HUES64 (cell line): Measurements from ENCODE around the gene BCL2.

Experiments used
- H3K27ac ChIP-seq: 2 replicates; pipeline ENCODE4 v1.7.0; 2013; ENCODE audit warnings: low read depth, low read length, inconsistent platforms
- H3K27me3 ChIP-seq: 2 replicates; pipeline ENCODE4 v1.6.1; 2013; ENCODE audit warnings: mild to moderate bottlenecking, low read length; ENCODE audit not compliant: insufficient read depth
- H3K36me3 ChIP-seq: 2 replicates; pipeline ENCODE4 v1.6.1; 2013; ENCODE audit warnings: mild to moderate bottlenecking, low read length; ENCODE audit not compliant: insufficient read depth
- H3K4me1 ChIP-seq: 2 replicates; pipeline ENCODE4 v1.6.1; 2013; ENCODE audit warnings: mild to moderate bottlenecking, low read length, moderate library complexity; ENCODE audit not compliant: insufficient read depth
- H3K4me3 ChIP-seq: 2 replicates; pipeline ENCODE4 v1.5.1; 2013; ENCODE audit warnings: mild to moderate bottlenecking, low read length, moderate library complexity
- H3K9ac ChIP-seq: 2 replicates; pipeline ENCODE4 v1.6.1; 2013; ENCODE audit warnings: mild to moderate bottlenecking, low read depth, low read length
- H3K9me3 ChIP-seq: 2 replicates; pipeline ENCODE4 v1.6.1; 2013; ENCODE audit warnings: low read depth, low read length; ENCODE audit not compliant: insufficient read depth
- WGBS: fragments of 150-250, 120-280 bp; methylation state at CpG from one replicate; pipeline ENCODE4 v1.1.7; 2013; ENCODE audit warnings: missing lambda C conversion rate; 5-methylcytosine and 5-hydroxymethylcytosine counted together

BCL2 gene

GRCh38 chr18:63120620-63121019, 198.9 kb downstream of the BCL2 start:
- 94% methylated on average over 4 of the region's 4 CpGs for WGBS
- Histone ChIP-seq H3K4me1 (no peaks in the 10 kb centered on the region), H3K36me3 (no peaks in the 10 kb centered on the region), H3K9me3 (no peaks in the 10 kb centered on the region), H3K27me3 (no peaks in the 10 kb centered on the region), H3K9ac (no peak overlapping the region), H3K27ac (no peak overlapping the region), H3K4me3 (no peak overlapping the region)

GRCh38 chr18:63119647-63120046, 199.9 kb downstream of the BCL2 start:
- Histone ChIP-seq H3K27ac (no peak overlapping the region), H3K9ac (no peak overlapping the region), H3K9me3 (no peaks in the 10 kb centered on the region), H3K27me3 (no peaks in the 10 kb centered on the region), H3K4me3 (no peak overlapping the region), H3K4me1 (no peaks in the 10 kb centered on the region), H3K36me3 (no peaks in the 10 kb centered on the region)
- 12% methylated on average over 2 of the region's 3 CpGs for WGBS

- Histone ChIP-seq H3K4me1 (no peaks in the 10 kb centered on the region), H3K27ac (no peak overlapping the region), H3K36me3 (no peaks in the 10 kb centered on the region)
Observed at GRCh38 chr18:63113899-63114565, 205.5 kb downstream of the BCL2 start.

GRCh38 chr18:63112706-63113105, 206.9 kb downstream of the BCL2 start:
- H3K27ac ChIP-seq, result no peak overlapping the region
- no peaks in the 10 kb centered on the region for H3K36me3 ChIP-seq
- H3K4me1 ChIP-seq, result no peaks in the 10 kb centered on the region
- H3K4me3 ChIP-seq, result no peak overlapping the region
- no peaks in the 10 kb centered on the region for H3K27me3 ChIP-seq
- no peaks in the 10 kb centered on the region for H3K9me3 ChIP-seq
- 96% methylated on average over 5 of the region's 5 CpGs for WGBS
- H3K9ac ChIP-seq, result no peak overlapping the region

More at GRCh38 chr18:63113899-63114565, 205.5 kb downstream of the BCL2 start:
- no peak overlapping the region for H3K4me3 ChIP-seq
- no peak overlapping the region for H3K9ac ChIP-seq
- WGBS, result 92% methylated on average over 5 of the region's 5 CpGs
- H3K27me3 ChIP-seq, result no peaks in the 10 kb centered on the region
- H3K9me3 ChIP-seq, result no peaks in the 10 kb centered on the region

GRCh38 chr18:63111671-63112402, 207.7 kb downstream of the BCL2 start:
- WGBS, result 89% methylated on average over 2 of the region's 4 CpGs
- H3K4me1 ChIP-seq, result no peaks in the 10 kb centered on the region
- no peak overlapping the region for H3K9ac ChIP-seq
- H3K27ac ChIP-seq, result no peak overlapping the region
- no peaks in the 10 kb centered on the region for H3K9me3 ChIP-seq
- H3K36me3 ChIP-seq, result no peaks in the 10 kb centered on the region
- no peak overlapping the region for H3K4me3 ChIP-seq
- no peaks in the 10 kb centered on the region for H3K27me3 ChIP-seq

GRCh38 chr18:63109802-63110201, 209.8 kb downstream of the BCL2 start:
- Histone ChIP-seq H3K4me1 (no peaks in the 10 kb centered on the region), H3K27me3 (no peaks in the 10 kb centered on the region), H3K27ac (no peak overlapping the region), H3K9me3 (no peaks in the 10 kb centered on the region), H3K9ac (no peak overlapping the region), H3K36me3 (no peaks in the 10 kb centered on the region), H3K4me3 (no peak overlapping the region)
- 80% methylated on average over 4 of the region's 4 CpGs for WGBS

- Histone ChIP-seq H3K9ac (no peak overlapping the region), H3K27ac (no peak overlapping the region), H3K36me3 (no peaks in the 10 kb centered on the region), H3K4me1 (no peaks in the 10 kb centered on the region), H3K4me3 (no peak overlapping the region), H3K9me3 (no peaks in the 10 kb centered on the region), H3K27me3 (no peaks in the 10 kb centered on the region)
- WGBS, result 92% methylated on average over 5 of the region's 5 CpGs
Observed at GRCh38 chr18:63109022-63109421, 210.5 kb downstream of the BCL2 start.

GRCh38 chr18:63107931-63108330, 211.6 kb downstream of the BCL2 start:
- H3K9ac ChIP-seq, result no peak overlapping the region
- no peak overlapping the region for H3K4me3 ChIP-seq
- H3K27ac ChIP-seq, result no peak overlapping the region
- 95% methylated on average over 7 of the region's 7 CpGs for WGBS
- no peaks in the 10 kb centered on the region for H3K27me3 ChIP-seq
- no peaks in the 10 kb centered on the region for H3K4me1 ChIP-seq
- no peaks in the 10 kb centered on the region for H3K9me3 ChIP-seq
- no peaks in the 10 kb centered on the region for H3K36me3 ChIP-seq

- H3K36me3 ChIP-seq, result no peaks in the 10 kb centered on the region
- no peaks in the 10 kb centered on the region for H3K4me1 ChIP-seq
- WGBS, result 87% methylated on average over 6 of the region's 6 CpGs
- H3K9me3 ChIP-seq, result no peaks in the 10 kb centered on the region
- no peaks in the 10 kb centered on the region for H3K27me3 ChIP-seq
- H3K27ac ChIP-seq, result no peak overlapping the region
- no peak overlapping the region for H3K9ac ChIP-seq
- H3K4me3 ChIP-seq, result no peak overlapping the region
Observed at GRCh38 chr18:63107171-63107845, 212.3 kb downstream of the BCL2 start.

- H3K27ac ChIP-seq, result no peak overlapping the region
- H3K27me3 ChIP-seq, result no peaks in the 10 kb centered on the region
- H3K9ac ChIP-seq, result no peak overlapping the region
- no peaks in the 10 kb centered on the region for H3K9me3 ChIP-seq
- H3K4me1 ChIP-seq, result no peaks in the 10 kb centered on the region
- no peak overlapping the region for H3K4me3 ChIP-seq
- H3K36me3 ChIP-seq, result no peaks in the 10 kb centered on the region
- 95% methylated on average over 3 of the region's 3 CpGs for WGBS
Observed at GRCh38 chr18:63106727-63107126, 212.8 kb downstream of the BCL2 start.

GRCh38 chr18:63105636-63106316, 213.8 kb downstream of the BCL2 start:
- Histone ChIP-seq H3K9ac (no peak overlapping the region), H3K4me3 (no peak overlapping the region), H3K27ac (no peak overlapping the region), H3K36me3 (no peaks in the 10 kb centered on the region), H3K4me1 (no peaks in the 10 kb centered on the region), H3K27me3 (no peaks in the 10 kb centered on the region), H3K9me3 (no peaks in the 10 kb centered on the region)
- 98% methylated on average over 14 of the region's 14 CpGs for WGBS
